ENCODE results near the gene UGT1A5.
A peak's percentile ranks its signal among the peaks of the same experiment; 100 is the strongest.
"Not testable (repeated sequence)": the region's sequence is repeated elsewhere in the genome, so short reads cannot be mapped to it uniquely, and the experiment has no call there.

UGT1A5 gene

DNA sequence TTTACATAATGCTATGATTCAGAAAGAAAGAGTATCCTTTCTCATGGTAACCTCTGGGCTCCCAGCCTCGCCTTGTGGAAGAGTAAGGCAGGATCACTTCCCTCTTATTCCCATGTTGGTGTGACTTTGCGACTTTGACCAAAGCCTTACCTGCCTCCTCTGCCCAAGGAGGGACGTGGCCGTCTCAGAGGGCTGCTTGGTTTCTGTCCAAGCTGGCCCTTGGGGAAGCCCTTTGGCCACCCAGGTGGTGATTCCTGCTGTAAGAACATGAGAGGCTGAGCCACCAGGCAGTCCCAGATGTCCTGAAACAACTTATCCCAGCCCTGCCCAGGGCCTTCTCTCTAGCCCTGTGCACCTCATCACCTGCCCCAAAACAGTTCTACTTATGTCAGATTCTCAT, 14.0 kb upstream of the UGT1A5 start:
- DNase-seq = no peak

GRCh38 chr2:233699424-233700027, 13.2 kb upstream of the UGT1A5 start:
- no peak for DNase-seq

- DNase-seq = no peak
Measured at GRCh38 chr2:233700028-233700635, 12.6 kb upstream of the UGT1A5 start.

DNA sequence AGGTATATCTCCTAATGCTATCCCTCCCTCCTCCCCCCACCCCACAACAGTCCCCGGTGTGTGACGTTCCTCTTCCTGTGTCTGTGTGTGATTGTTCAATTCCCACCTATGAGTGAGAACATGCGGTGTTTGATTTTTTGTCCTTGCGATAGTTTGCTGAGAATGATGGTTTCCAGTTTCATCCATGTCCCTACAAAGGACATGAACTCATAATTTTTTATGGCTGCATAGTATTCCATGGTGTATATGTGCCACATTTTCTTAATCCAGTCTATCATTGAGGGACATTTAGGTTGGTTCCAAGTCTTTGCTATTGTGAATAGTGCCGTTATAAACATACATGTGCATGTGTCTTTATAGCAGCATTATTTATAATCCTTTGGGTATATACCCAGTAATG, 11.9 kb upstream of the UGT1A5 start:
- DNase-seq = not testable (repeated sequence)

DNA sequence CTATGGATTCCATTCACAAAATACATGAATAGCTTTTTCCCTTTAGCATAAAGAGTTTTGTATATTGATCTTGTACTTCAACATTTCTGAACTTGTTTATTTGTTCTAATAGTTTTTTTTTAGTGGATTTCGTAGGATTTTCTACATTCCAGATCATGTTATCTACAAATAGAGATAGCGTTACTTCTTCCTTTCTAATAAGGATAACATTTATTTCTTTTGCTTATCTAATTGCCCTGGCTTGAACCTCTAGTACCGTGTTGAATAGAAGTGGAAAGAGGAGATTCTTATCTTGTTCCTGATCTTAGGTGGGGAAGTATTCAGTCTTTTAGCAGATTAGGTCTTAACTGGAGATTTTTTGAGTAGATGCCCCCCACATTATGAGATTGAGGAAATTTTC, 10.5 kb upstream of the UGT1A5 start:
- DNase-seq = no peak

GRCh38 chr2:233705911-233706506, 6.7 kb upstream of the UGT1A5 start:
- DNase-seq = no peak

GRCh38 chr2:233706720-233707119, 6.0 kb upstream of the UGT1A5 start:
- DNase-seq = no peak

- DNase-seq = no peak
Measured at GRCh38 chr2:233707940-233708644, 4.6 kb upstream of the UGT1A5 start.

DNA sequence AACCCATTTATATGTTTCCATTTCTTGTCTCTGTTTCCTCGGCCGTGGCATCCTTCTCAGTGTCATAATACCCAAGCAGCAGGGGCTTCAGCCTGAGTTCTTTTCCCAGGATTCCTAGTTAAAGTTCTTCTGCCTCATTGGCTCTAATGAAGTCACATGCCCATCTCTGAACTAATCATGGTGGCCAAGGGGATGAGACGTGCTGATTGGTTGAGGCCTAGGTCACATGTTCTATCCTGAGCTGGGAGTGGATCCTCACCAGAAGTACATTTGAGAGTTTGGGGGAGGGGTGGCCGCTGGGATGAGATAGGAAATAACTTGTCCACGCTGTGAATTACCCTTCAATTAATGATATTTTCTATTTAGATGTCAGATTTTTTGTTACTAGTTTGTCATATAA, 3.8 kb upstream of the UGT1A5 start:
- DNase-seq = no peak

DNA sequence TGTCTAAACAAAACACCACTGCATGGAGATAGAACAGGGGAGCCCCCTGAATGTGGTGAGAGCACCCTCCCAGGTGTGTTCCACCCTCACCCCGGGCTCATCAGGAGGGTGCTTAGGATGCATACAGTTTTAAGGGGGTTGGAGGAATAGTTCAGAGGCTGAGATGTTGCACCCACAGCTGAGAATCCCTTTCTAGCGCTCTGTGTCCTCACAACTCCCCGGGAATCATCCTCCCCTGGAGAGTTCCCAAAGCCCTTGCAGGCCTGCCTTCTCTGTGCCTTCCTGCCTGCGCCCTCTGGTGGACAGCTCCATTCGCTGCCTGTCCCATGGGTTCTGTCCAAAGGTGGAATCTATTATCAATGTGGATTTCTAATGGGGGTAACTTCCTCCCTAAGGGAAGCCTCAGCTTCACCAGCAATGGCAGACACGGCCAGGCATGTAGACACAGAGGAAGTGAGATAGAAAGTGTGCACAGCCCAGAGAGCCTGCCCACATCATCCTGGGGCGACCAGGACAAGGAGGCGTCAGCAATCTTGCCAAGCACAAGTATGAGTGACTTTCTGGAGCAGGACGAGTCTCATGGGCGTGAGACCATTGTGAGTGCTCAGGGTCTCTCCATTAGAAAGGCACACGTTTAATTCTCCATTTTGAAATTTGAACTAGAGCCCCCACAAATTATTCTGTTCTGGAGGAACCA, 1.2 kb upstream of the UGT1A5 start:
- peak; percentile 52 to 53 for DNase-seq

DNA sequence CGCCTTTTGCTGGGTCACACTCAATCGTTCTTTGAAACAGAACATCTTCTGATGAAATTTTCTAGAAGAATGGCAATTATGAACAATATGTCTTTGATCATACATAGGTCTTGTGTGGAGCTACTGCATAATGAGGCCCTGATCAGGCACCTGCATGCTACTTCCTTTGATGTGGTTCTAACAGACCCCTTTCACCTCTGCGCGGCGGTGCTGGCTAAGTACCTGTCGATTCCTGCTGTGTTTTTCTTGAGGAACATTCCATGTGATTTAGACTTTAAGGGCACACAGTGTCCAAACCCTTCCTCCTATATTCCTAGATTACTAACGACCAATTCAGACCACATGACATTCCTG, 532 bp downstream of the UGT1A5 start:
- DNase-seq = no peak

DNA sequence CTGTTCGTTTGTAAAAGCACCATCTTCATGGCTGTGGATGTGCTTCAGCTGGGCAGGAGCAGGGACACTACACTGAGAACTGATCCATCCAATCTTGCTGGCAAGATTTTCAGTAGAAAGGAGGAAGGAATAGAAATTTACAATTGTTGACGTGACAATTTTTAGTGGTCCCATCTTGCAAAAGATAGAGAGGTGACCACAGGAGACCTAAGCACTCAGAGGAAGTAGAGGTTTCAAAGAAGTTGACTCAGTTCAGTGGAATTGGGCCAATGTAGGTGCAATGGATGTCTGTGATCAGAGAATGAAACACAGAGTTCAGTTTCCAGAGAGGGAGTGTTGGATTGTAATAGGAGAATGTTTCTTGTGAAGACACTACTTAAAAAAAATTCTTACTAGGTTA, 1.4 kb downstream of the UGT1A5 start:
- no peak for DNase-seq

DNA sequence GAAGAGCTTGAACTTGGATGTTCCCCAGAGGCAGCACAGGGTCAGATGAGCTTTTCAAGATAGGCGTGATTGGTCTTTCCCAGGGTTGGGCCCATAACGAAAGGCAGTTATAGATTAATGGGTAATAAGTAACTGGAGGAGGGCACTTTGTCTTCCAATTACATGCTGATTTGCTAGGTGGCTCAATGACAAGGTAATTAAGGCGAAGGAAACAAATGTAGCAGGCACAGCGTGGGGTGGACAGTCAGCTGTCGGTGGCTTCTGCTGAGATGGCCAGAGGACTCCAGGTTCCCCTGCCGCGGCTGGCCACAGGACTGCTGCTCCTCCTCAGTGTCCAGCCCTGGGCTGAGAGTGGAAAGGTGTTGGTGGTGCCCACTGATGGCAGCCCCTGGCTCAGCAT, 5.8 kb downstream of the UGT1A5 start, which contains the start of gene UGT1A4:
TSS of gene UGT1A4 (plus strand) at position 185 of the 400 bp plus-strand sequence. CDS start at position 270, 85 bp downstream.
- no peak for DNase-seq

GRCh38 chr2:233728723-233729301, 16.1 kb downstream of the UGT1A5 start, which contains the start of gene UGT1A3:
TSS of gene UGT1A3 (plus strand) at chr2:233729042. CDS start at chr2:233729127, 85 bp downstream.
- DNase-seq = no peak

DNA sequence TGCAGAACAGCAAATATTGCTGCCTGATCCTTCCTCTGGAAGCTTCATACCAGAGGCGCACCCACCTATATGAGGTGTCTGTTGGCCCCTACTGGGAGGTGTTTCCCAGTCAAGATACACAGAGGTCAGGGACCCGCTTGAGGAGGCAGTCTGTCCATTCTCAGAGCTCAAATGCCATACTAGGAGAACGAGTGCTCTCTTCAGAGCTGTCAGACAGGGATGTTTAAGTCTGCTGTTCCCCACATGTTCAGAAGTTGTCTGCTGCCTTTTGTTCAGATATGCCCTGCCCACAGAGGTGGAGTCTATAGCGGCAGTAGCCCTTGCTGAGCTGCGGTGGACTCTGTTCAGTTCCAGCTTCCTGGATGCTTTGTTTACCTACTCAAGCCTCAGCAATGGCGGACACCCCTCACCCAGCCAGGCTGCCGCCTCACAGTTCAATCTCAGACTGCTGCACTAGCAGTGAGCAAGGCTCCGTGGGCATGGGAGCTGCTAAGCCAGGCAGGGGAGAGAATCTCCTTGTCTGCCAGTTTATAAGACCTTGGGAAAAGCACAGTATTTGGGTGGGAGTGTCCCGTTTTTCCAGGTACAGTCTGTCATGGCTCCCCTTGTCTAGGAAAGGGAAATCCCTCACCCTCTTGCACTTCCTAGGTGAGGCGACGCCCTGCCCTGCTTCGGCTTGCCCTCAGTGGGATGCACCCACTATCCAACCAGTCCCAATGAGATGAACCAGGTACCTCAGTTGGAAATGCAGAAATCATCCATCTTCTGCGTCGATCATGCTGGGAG, 24.4 kb downstream of the UGT1A5 start:
- DNase-seq = not testable (repeated sequence)

DNA sequence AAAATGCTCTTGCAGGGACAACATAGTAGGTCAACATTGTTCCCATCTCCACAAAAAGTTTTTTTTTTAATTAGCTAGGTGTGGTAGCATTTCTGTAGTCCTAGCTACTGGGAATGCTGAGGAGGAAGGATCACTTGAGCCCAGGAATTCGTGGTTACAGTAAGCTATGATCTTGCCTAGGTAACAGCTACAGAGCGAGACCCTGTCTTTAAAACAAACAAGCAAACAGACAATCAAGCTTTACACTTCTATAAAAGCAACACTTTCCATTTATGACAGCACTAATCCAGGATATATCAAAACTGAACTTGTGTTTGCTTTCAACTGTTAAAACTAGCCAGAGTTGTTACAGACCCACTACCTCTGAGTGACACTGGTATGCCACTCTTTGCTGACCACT, 28.2 kb downstream of the UGT1A5 start:
- no peak for DNase-seq

- DNase-seq = no peak
Measured at GRCh38 chr2:233743464-233744259, 31.0 kb downstream of the UGT1A5 start.

- no peak for DNase-seq
Measured at GRCh38 chr2:233745073-233745755, 32.5 kb downstream of the UGT1A5 start.

GRCh38 chr2:233745838-233746237, 33.1 kb downstream of the UGT1A5 start:
- not testable (repeated sequence) for DNase-seq

Measured in CD4-positive, alpha-beta T cell treated with Interleukin-1 beta for 1 hour (primary cell).